ENCODE measurements around the gene RRN3.
"Not testable (repeated sequence)": the region's sequence is repeated elsewhere in the genome, so short reads cannot be mapped to it uniquely, and the experiment has no call there.

DNA sequence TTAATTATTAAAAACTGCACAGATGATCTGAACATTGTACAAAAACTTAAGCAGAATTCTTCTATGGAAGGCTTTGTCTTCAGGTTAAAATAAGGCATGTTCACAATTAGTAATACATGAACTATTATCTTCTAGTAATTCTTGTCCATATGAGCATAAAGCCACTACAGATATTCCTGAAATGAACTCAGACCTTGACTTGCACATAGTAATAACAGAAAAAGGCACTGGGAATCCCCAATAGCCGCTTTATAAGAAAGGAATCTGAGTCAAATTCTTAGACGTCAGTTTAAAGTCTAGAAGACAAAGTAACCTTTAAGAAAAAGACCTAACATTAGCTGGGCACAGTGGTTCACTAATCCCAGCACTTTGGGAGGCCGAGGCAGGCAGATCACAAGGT is 11.3 kb downstream of the RRN3 start:
- TF ChIP-seq, protein P1, sequence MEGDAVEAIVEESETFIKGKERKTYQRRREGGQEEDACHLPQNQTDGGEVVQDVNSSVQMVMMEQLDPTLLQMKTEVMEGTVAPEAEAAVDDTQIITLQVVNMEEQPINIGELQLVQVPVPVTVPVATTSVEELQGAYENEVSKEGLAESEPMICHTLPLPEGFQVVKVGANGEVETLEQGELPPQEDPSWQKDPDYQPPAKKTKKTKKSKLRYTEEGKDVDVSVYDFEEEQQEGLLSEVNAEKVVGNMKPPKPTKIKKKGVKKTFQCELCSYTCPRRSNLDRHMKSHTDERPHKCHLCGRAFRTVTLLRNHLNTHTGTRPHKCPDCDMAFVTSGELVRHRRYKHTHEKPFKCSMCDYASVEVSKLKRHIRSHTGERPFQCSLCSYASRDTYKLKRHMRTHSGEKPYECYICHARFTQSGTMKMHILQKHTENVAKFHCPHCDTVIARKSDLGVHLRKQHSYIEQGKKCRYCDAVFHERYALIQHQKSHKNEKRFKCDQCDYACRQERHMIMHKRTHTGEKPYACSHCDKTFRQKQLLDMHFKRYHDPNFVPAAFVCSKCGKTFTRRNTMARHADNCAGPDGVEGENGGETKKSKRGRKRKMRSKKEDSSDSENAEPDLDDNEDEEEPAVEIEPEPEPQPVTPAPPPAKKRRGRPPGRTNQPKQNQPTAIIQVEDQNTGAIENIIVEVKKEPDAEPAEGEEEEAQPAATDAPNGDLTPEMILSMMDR (IDR thresholded peaks at IDR 0.05), result not testable (repeated sequence)
- TF ChIP-seq EP300, POLR2A (IDR thresholded peaks at IDR 0.05): not testable (repeated sequence)

Measured in ovary (tissue), 3 donors.